ENCODE measurements around the gene DYNC2LI1. TPM values are rescaled to one million over a fixed set of nuclear protein-coding genes. Genes with fewer than 3 reads are reported as not detected.

DYNC2LI1 gene
- total RNA-seq, 2 experiments from 2014 or later, result 13.6 to 17.7 TPM

GRCh38 chr2:43790147-43790546, 16.3 kb downstream of the DYNC2LI1 start:
- no peak overlapping the region for H3K4me3 ChIP-seq (ENCODE audit: low read depth, low read length, poor library complexity, severe bottlenecking)
- no peak overlapping the region for H3K4me2 ChIP-seq (ENCODE audit: low read length)
- H3K4me1 ChIP-seq (ENCODE audit: insufficient read depth, low read length, poor library complexity, severe bottlenecking), result no peaks in the 10 kb centered on the region
- BruUV-seq (replicated peaks), result no TSS peak
- no peak overlapping the region for H3K27ac ChIP-seq (ENCODE audit: low read depth, low read length, poor library complexity, severe bottlenecking)
- H3K79me2 ChIP-seq (ENCODE audit: insufficient read depth, low read depth, low read length), result no peaks in the 10 kb centered on the region
- DNase-seq (ENCODE audit: low spot score), result no peak
- intact Hi-C loops (cut with micrococcal nuclease; ENCODE audit: unreplicated experiment), result no loop called here
- no peaks in the 10 kb centered on the region for H3K36me3 ChIP-seq (ENCODE audit: insufficient read depth, low read length)
- TF ChIP-seq EZH2phosphoT487 (IDR thresholded peaks at IDR 0.05; ENCODE audit: borderline replicate concordance, low read depth, low read length) (no peak), CTCF (conservative IDR thresholded peaks at IDR 0.05; ENCODE audit: low read length) (no peak)
- no peaks in the 10 kb centered on the region for H4K20me1 ChIP-seq (ENCODE audit: insufficient read depth, low read length)
- no peak overlapping the region for H2AFZ ChIP-seq (ENCODE audit: low read length)
- no peaks in the 10 kb centered on the region for H3K9me3 ChIP-seq (ENCODE audit: low read length)
- ChIA-PET CTCF (ENCODE audit: unreplicated experiment) (no interaction called here), POLR2A (interaction anchor here (0.6 kb wide), 4 partner anchors 8 to 1069 kb away, joined by 3 to 4 read pairs (median 3); no protein-coding TSS in a partner anchor)
- no peaks in the 10 kb centered on the region for H3K9me2 ChIP-seq (ENCODE audit: insufficient read depth, low read length)

GRCh38 chr2:43791035-43791765, 17.4 kb downstream of the DYNC2LI1 start:
- ChIA-PET POLR2A (no interaction called here), CTCF (ENCODE audit: unreplicated experiment) (no interaction called here)
- no peak for DNase-seq (ENCODE audit: low spot score)
- H3K27ac ChIP-seq (ENCODE audit: low read depth, low read length, poor library complexity, severe bottlenecking), result no peak overlapping the region
- H3K36me3 ChIP-seq (ENCODE audit: insufficient read depth, low read length), result no peaks in the 10 kb centered on the region
- H3K9me2 ChIP-seq (ENCODE audit: insufficient read depth, low read length), result no peaks in the 10 kb centered on the region
- H3K9me3 ChIP-seq (ENCODE audit: low read length), result no peaks in the 10 kb centered on the region
- no peak overlapping the region for H2AFZ ChIP-seq (ENCODE audit: low read length)
- intact Hi-C loops (cut with micrococcal nuclease; ENCODE audit: unreplicated experiment), result no loop called here
- no peak overlapping the region for H3K4me3 ChIP-seq (ENCODE audit: low read depth, low read length, poor library complexity, severe bottlenecking)
- TF ChIP-seq EZH2phosphoT487 (IDR thresholded peaks at IDR 0.05; ENCODE audit: borderline replicate concordance, low read depth, low read length), result no peak
- TF ChIP-seq CTCF (conservative IDR thresholded peaks at IDR 0.05; ENCODE audit: low read length), result no peak
- H3K79me2 ChIP-seq (ENCODE audit: insufficient read depth, low read depth, low read length), result no peaks in the 10 kb centered on the region
- BruUV-seq (replicated peaks), result no TSS peak
- H3K4me2 ChIP-seq (ENCODE audit: low read length), result no peak overlapping the region
- H4K20me1 ChIP-seq (ENCODE audit: insufficient read depth, low read length), result no peaks in the 10 kb centered on the region; the same call in 1 of the 2 replicates
- H3K4me1 ChIP-seq (ENCODE audit: insufficient read depth, low read length, poor library complexity, severe bottlenecking), result no peaks in the 10 kb centered on the region

GRCh38 chr2:43792653-43793052, 18.8 kb downstream of the DYNC2LI1 start:
- H4K20me1 ChIP-seq (ENCODE audit: insufficient read depth, low read length), result no peaks in the 10 kb centered on the region; the same call in 1 of the 2 replicates
- H3K79me2 ChIP-seq (ENCODE audit: insufficient read depth, low read depth, low read length), result no peaks in the 10 kb centered on the region
- no TSS peak for BruUV-seq (replicated peaks)
- H2AFZ ChIP-seq (ENCODE audit: low read length), result no peak overlapping the region
- no peak overlapping the region for H3K4me2 ChIP-seq (ENCODE audit: low read length)
- DNase-seq (ENCODE audit: low spot score), result no peak
- no peak overlapping the region for H3K27ac ChIP-seq (ENCODE audit: low read depth, low read length, poor library complexity, severe bottlenecking)
- H3K9me2 ChIP-seq (ENCODE audit: insufficient read depth, low read length), result no peaks in the 10 kb centered on the region
- H3K9me3 ChIP-seq (ENCODE audit: low read length), result no peaks in the 10 kb centered on the region
- TF ChIP-seq EZH2phosphoT487 (IDR thresholded peaks at IDR 0.05; ENCODE audit: borderline replicate concordance, low read depth, low read length) (no peak), CTCF (conservative IDR thresholded peaks at IDR 0.05; ENCODE audit: low read length) (no peak)
- H3K4me1 ChIP-seq (ENCODE audit: insufficient read depth, low read length, poor library complexity, severe bottlenecking), result no peaks in the 10 kb centered on the region
- intact Hi-C loops (cut with micrococcal nuclease; ENCODE audit: unreplicated experiment), result no loop called here
- H3K4me3 ChIP-seq (ENCODE audit: low read depth, low read length, poor library complexity, severe bottlenecking), result no peak overlapping the region
- CTCF ChIA-PET (ENCODE audit: unreplicated experiment), result no interaction called here
- POLR2A ChIA-PET, result no interaction called here
- H3K36me3 ChIP-seq (ENCODE audit: insufficient read depth, low read length), result no peaks in the 10 kb centered on the region

All from OCI-LY7 (cell line).